K562 (cell line): ENCODE data around the gene LLCFC1. TPM values are rescaled to one million over a fixed set of nuclear protein-coding genes. Genes with fewer than 3 reads are reported as not detected.

Experiments used
- ESRRB ChIP-seq: fragments of 250-450 bp; sonication (Bioruptor Pico); IDR thresholded peaks from 2 replicates; pipeline ENCODE4 v1.5.0; 2020; ENCODE audit warnings: mild to moderate bottlenecking, moderate library complexity, borderline replicate concordance
- FIP1L1 ChIP-seq: fragments of 200-400 bp; formaldehyde crosslinking; IDR thresholded peaks from 2 replicates; pipeline ENCODE4 v1.6.1; 2018; ENCODE audit warnings: mild to moderate bottlenecking, low read depth, low read length; ENCODE audit not compliant: poor library complexity, severe bottlenecking
- PRDM10 ChIP-seq: fragments of 450-650 bp; IDR thresholded peaks from 2 replicates; pipeline ENCODE4 v1.6.1; 2018; ENCODE audit not compliant: partially characterized antibody
- SMAD4 ChIP-seq: fragments of 250-450 bp; sonication (Bioruptor Pico); conservative IDR thresholded peaks from 2 replicates; pipeline ENCODE4 v1.8.0; 2021; ENCODE audit warnings: inconsistent platforms, mild to moderate bottlenecking, moderate library complexity
- STAG1 ChIP-seq: sonication (generic); formaldehyde crosslinking; IDR thresholded peaks from 2 replicates; pipeline ENCODE4 v1.5.0; 2020; ENCODE audit warnings: missing genetic modification reagents, borderline replicate concordance
- TCFL5 ChIP-seq: fragments of 250-450 bp; sonication (Bioruptor Pico); conservative IDR thresholded peaks from 2 replicates; pipeline ENCODE4 v1.6.1; 2021; ENCODE audit warnings: mild to moderate bottlenecking, moderate library complexity, matching md5 sums
- TEAD2 ChIP-seq: fragments of 450-650 bp; IDR thresholded peaks from 2 replicates; pipeline ENCODE4 v1.6.1; 2016; ENCODE audit warnings: missing genetic modification characterization, control low read depth, missing compliant biosample characterization
- TFE3 ChIP-seq: fragments of 450-650 bp; formaldehyde crosslinking; IDR thresholded peaks from 2 replicates; pipeline ENCODE4 v1.4.0; 2020; ENCODE audit warnings: mild to moderate bottlenecking, mixed read lengths
- THRA ChIP-seq: fragments of 450-650 bp; IDR thresholded peaks from 2 replicates; pipeline ENCODE4 v1.6.1; 2017; ENCODE audit warnings: mild to moderate bottlenecking, moderate library complexity
- ZBTB43 ChIP-seq: sonication (generic); formaldehyde crosslinking; IDR thresholded peaks from 2 replicates; pipeline ENCODE4 v1.8.0; 2023; ENCODE audit warnings: mild to moderate bottlenecking, missing genetic modification reagents
- ZNF551 ChIP-seq: fragments of 250-450 bp; sonication (Bioruptor Pico); IDR thresholded peaks from 2 replicates; pipeline ENCODE4 v1.5.0; 2021; ENCODE audit warnings: mild to moderate bottlenecking, moderate library complexity
- polyA plus RNA-seq, 8 experiments: library from polyadenylated mRNA; depleted of rRNA in 4 of 8; stranded (reverse) in 5 of 8; unstranded in 3 of 8; fragments of >200 nt; fragmentation: Nextera tagmentation in 2 of 8; fragmentation: Illumina TruSeq in 1 of 8; extraction: Ambion mirVana in 2 of 8; extraction: Trizol in 1 of 8; gene quantifications; 2 replicates each; pipeline versions ENCODE4 v1.2.1 to v1.2.3, GENCODE V29; 2011 to 2014; ENCODE audit warnings: inconsistent platforms in 1 of 8, missing spikeins in 1 of 8
- total RNA-seq, 7 experiments: library from RNA; depleted of rRNA in 6 of 7; stranded (reverse); fragments of >200 nt in 6 of 7; fragmentation: Illumina TruSeq in 2 of 7; extraction: Trizol in 2 of 7; gene quantifications; 2 replicates each; pipeline versions ENCODE4 v1.2.1 to v1.2.3, GENCODE V29; 2011 to 2021; ENCODE audit warnings: low replicate concordance in 1 of 7

LLCFC1 gene
- total and polyA plus RNA-seq, 9 of the 15 experiments (the other 6 are each of a cell fraction or from before 2014, with no cell fraction given): not detected

- peak; percentile 95 for TF ChIP-seq PRDM10
- TF ChIP-seq ZBTB43 (CRISPR knock-in tag): no peak
- TF ChIP-seq FIP1L1: no peak
- TF ChIP-seq ZNF551 (CRISPR knock-in tag): no peak
- TF ChIP-seq TCFL5: 0 out of 2 replicates have a peak, but pooled peaks have one; percentile 29
- TF ChIP-seq STAG1: no peak
- TF ChIP-seq ESRRB (CRISPR knock-in tag): no peak
- TF ChIP-seq TFE3 (CRISPR knock-in tag): no peak
- TF ChIP-seq THRA: no peak
- TF ChIP-seq TEAD2 (tag): no peak
- peak; percentile 87 for TF ChIP-seq SMAD4
Measured at GRCh38 chr7:142961973-142962926, 23.0 kb downstream of the LLCFC1 start, which contains the start of gene KEL (continued).
